GM23248 (cell line): ENCODE data around the gene SAXO2. TPM values are rescaled to one million over a fixed set of nuclear protein-coding genes. Genes with fewer than 3 reads are reported as not detected.

ENCODE experiments used
- DNase-seq: peaks from one replicate; pipeline ENCODE4 v3.0.0-alpha.2; 2015
- H2AFZ ChIP-seq: fragments of 200-600 bp; sonication (generic); 2 replicates; pipeline ENCODE4 v1.6.1; 2016; ENCODE audit warnings: antibody characterized with exemption
- H3F3A ChIP-seq: fragments of 200-600 bp; sonication (generic); 2 replicates; pipeline ENCODE4 v1.6.1; 2016; ENCODE audit warnings: mild to moderate bottlenecking, antibody characterized with exemption, mixed run types; ENCODE audit not compliant: insufficient read depth
- H3K27ac ChIP-seq: fragments of 200-600 bp; sonication (generic); 2 replicates; pipeline ENCODE4 v1.5.1; 2016; ENCODE audit warnings: mild to moderate bottlenecking
- H3K27me3 ChIP-seq: fragments of 200-600 bp; sonication (generic); replicated peaks from 2 replicates; pipeline ENCODE4 v1.6.1; 2016; ENCODE audit warnings: mild to moderate bottlenecking; ENCODE audit not compliant: insufficient read depth
- H3K36me3 ChIP-seq: fragments of 200-600 bp; sonication (generic); 2 replicates; pipeline ENCODE4 v1.6.1; 2016; ENCODE audit warnings: low read depth, mild to moderate bottlenecking
- H3K4me1 ChIP-seq: fragments of 200-600 bp; sonication (generic); 2 replicates; pipeline ENCODE4 v1.6.1; 2016; ENCODE audit warnings: mild to moderate bottlenecking; ENCODE audit not compliant: insufficient read depth
- H3K4me2 ChIP-seq: fragments of 200-600 bp; sonication (generic); one replicate; pipeline ENCODE4 v1.6.1; 2016; ENCODE audit warnings: mild to moderate bottlenecking; ENCODE audit not compliant: unreplicated experiment
- H3K4me3 ChIP-seq: fragments of 200-600 bp; sonication (generic); 2 replicates; pipeline ENCODE4 v1.5.1; 2016; ENCODE audit warnings: mild to moderate bottlenecking
- H3K79me2 ChIP-seq: fragments of 200-600 bp; sonication (generic); 2 replicates; pipeline ENCODE4 v1.6.1; 2016; ENCODE audit warnings: mild to moderate bottlenecking; ENCODE audit not compliant: insufficient read depth
- H3K9ac ChIP-seq: fragments of 200-600 bp; sonication (generic); 2 replicates; pipeline ENCODE4 v1.6.1; 2016; ENCODE audit warnings: mild to moderate bottlenecking
- H3K9me2 ChIP-seq: fragments of 200-600 bp; sonication (generic); 2 replicates; pipeline ENCODE4 v1.6.1; 2016; ENCODE audit warnings: mixed run types, mild to moderate bottlenecking, moderate library complexity; ENCODE audit not compliant: insufficient read depth
- H3K9me3 ChIP-seq: fragments of 200-600 bp; sonication (generic); one replicate; pipeline ENCODE4 v1.6.1; 2017; ENCODE audit warnings: low read depth
- H4K20me1 ChIP-seq: fragments of 200-600 bp; sonication (generic); 2 replicates; pipeline ENCODE4 v1.6.0; 2016; ENCODE audit not compliant: insufficient read depth
- EZH2 ChIP-seq: fragments of 200-600 bp; sonication (generic); IDR thresholded peaks from 2 replicates; pipeline ENCODE4 v1.6.1; 2018; ENCODE audit warnings: antibody characterized with exemption, mild to moderate bottlenecking; ENCODE audit not compliant: insufficient read depth, poor library complexity, severe bottlenecking
- EZH2phosphoT487 ChIP-seq: fragments of 200-600 bp; sonication (generic); IDR thresholded peaks from 2 replicates; pipeline ENCODE4 v1.6.1; 2018; ENCODE audit warnings: antibody characterized with exemption, moderate library complexity, mild to moderate bottlenecking, low read depth; ENCODE audit not compliant: insufficient read depth
- WGBS, 2 experiments: methylation state at CpG; one replicate each; pipeline ENCODE4 v1.1.6; 2015 to 2017; ENCODE audit warnings: low lambda C conversion rate in 2 of 2, low coverage in 1 of 2; ENCODE audit errors: missing lambda C conversion rate in 2 of 2; 5-methylcytosine and 5-hydroxymethylcytosine counted together
- in situ Hi-C: fragments of 300-500 bp; cut with MboI; formaldehyde crosslinking; loops from 2 replicates; pipeline ENCODE4 v1.15.0; 2020
- polyA plus RNA-seq: library from polyadenylated mRNA; unstranded; fragments of >200 nt; fragmentation: Nextera tagmentation; extraction: Ambion mirVana; gene quantifications from 2 replicates; pipeline ENCODE4 v1.2.1, GENCODE V29; 2016
- total RNA-seq: library from RNA; depleted of rRNA; stranded (reverse); fragments of >200 nt; shearing (Covaris generic); gene quantifications from 2 replicates; pipeline ENCODE4 v1.2.3, GENCODE V29; 2014

The SAXO2 gene
- total and polyA plus RNA-seq, 2 experiments from 2014 or later, result 0.51 TPM; not detected in 1

- H3K9ac ChIP-seq, result no peak overlapping the region
- no peak overlapping the region for H3K4me2 ChIP-seq
- H3K4me3 ChIP-seq, result no peak overlapping the region
- H3K4me1 ChIP-seq, result no peaks in the 10 kb centered on the region
- H3K27me3 ChIP-seq, result 0 out of 2 replicates have a peak, but pooled peaks cover 4% of the 10 kb centered on the region
- H3K9me2 ChIP-seq, result no peaks in the 10 kb centered on the region
- TF ChIP-seq EZH2phosphoT487 (no peak), EZH2 (no peak)
- H4K20me1 ChIP-seq, result no peaks in the 10 kb centered on the region
- no peaks in the 10 kb centered on the region for H3F3A ChIP-seq
- H3K36me3 ChIP-seq, result no peaks in the 10 kb centered on the region
- in situ Hi-C loops, result loop anchor here (25.0 kb wide), 1 partner anchor 120 kb away; no protein-coding TSS in a partner anchor
- H3K27ac ChIP-seq, result no peak overlapping the region
- no peak for DNase-seq
- no peaks in the 10 kb centered on the region for H3K9me3 ChIP-seq
- 78 to 80% methylated on average over 5 of the region's 5 CpGs for WGBS, 2 experiments
- H2AFZ ChIP-seq, result no peak overlapping the region
- no peaks in the 10 kb centered on the region for H3K79me2 ChIP-seq
Measured at GRCh38 chr15:82292271-82292670, 29.7 kb downstream of the SAXO2 start.

- no peaks in the 10 kb centered on the region for H3K4me1 ChIP-seq
- H3K4me2 ChIP-seq, result no peak overlapping the region
- H3K36me3 ChIP-seq, result no peaks in the 10 kb centered on the region
- H3K9me2 ChIP-seq, result no peaks in the 10 kb centered on the region
- H3F3A ChIP-seq, result no peaks in the 10 kb centered on the region
- in situ Hi-C loops, result loop anchor here (25.0 kb wide), 1 partner anchor 118 kb away; no protein-coding TSS in a partner anchor
- 38 to 46% methylated on average over 11 of the region's 11 CpGs for WGBS, 2 experiments
- DNase-seq, result no peak
- no peaks in the 10 kb centered on the region for H3K9me3 ChIP-seq
- no peaks in the 10 kb centered on the region for H3K79me2 ChIP-seq
- no peak overlapping the region for H3K9ac ChIP-seq
- H3K27me3 ChIP-seq, result peaks cover 11% of the 10 kb centered on the region; the same call in 1 of the 2 replicates
- no peak overlapping the region for H2AFZ ChIP-seq
- TF ChIP-seq EZH2 (no peak), EZH2phosphoT487 (no peak)
- H4K20me1 ChIP-seq, result no peaks in the 10 kb centered on the region
- H3K27ac ChIP-seq, result no peak overlapping the region
- no peak overlapping the region for H3K4me3 ChIP-seq
Measured at GRCh38 chr15:82294061-82294690, 31.6 kb downstream of the SAXO2 start.

GRCh38 chr15:82297546-82297945 is 34.9 kb downstream of the SAXO2 start:
- DNase-seq, result no peak
- no peaks in the 10 kb centered on the region for H3K4me1 ChIP-seq
- H3K4me3 ChIP-seq, result no peak overlapping the region
- H3K9me3 ChIP-seq, result no peaks in the 10 kb centered on the region
- H2AFZ ChIP-seq, result no peak overlapping the region
- H3K27me3 ChIP-seq, result peaks cover 7% of the 10 kb centered on the region; the same call in 1 of the 2 replicates
- no peak overlapping the region for H3K9ac ChIP-seq
- no peak overlapping the region for H3K27ac ChIP-seq
- in situ Hi-C loops, result loop anchor here (25.0 kb wide), 1 partner anchor 115 kb away; no protein-coding TSS in a partner anchor
- H4K20me1 ChIP-seq, result no peaks in the 10 kb centered on the region
- H3K9me2 ChIP-seq, result no peaks in the 10 kb centered on the region
- 73 to 75% methylated on average over 5 of the region's 5 CpGs for WGBS, 2 experiments
- TF ChIP-seq EZH2phosphoT487, result no peak
- TF ChIP-seq EZH2, result no peak
- H3K79me2 ChIP-seq, result no peaks in the 10 kb centered on the region
- no peak overlapping the region for H3K4me2 ChIP-seq
- no peaks in the 10 kb centered on the region for H3K36me3 ChIP-seq
- H3F3A ChIP-seq, result no peaks in the 10 kb centered on the region

- Histone ChIP-seq H3K9me2 (no peaks in the 10 kb centered on the region), H3K9ac (no peak overlapping the region), H3F3A (no peaks in the 10 kb centered on the region), H3K27me3 (peaks cover 7% of the 10 kb centered on the region; the same call in 1 of the 2 replicates), H3K4me3 (no peak overlapping the region), H3K79me2 (no peaks in the 10 kb centered on the region), H3K4me2 (no peak overlapping the region), H3K9me3 (no peaks in the 10 kb centered on the region), H3K36me3 (no peaks in the 10 kb centered on the region), H2AFZ (no peak overlapping the region), H4K20me1 (no peaks in the 10 kb centered on the region), H3K27ac (no peak overlapping the region), H3K4me1 (no peaks in the 10 kb centered on the region)
- TF ChIP-seq EZH2 (no peak), EZH2phosphoT487 (no peak)
- no peak for DNase-seq
- 82 to 84% methylated on average over 13 of the region's 13 CpGs for WGBS, 2 experiments
- in situ Hi-C loops, result loop anchor here (25.0 kb wide), 1 partner anchor 114 kb away; no protein-coding TSS in a partner anchor
Measured at GRCh38 chr15:82298032-82298431, 35.4 kb downstream of the SAXO2 start.
